Colonic mucosa (tissue), 4 donors: ENCODE data around the gene FAM234B. TPM values are rescaled to one million over a fixed set of nuclear protein-coding genes. Genes with fewer than 3 reads are reported as not detected.

Source experiments
- DNase-seq: peaks from one replicate; pipeline ENCODE4 v3.0.0-alpha.2; 2020
- H3K27ac ChIP-seq: fragments of 200-600 bp; one replicate; pipeline ENCODE4 v1.8.0; 2021
- H3K27me3 ChIP-seq: fragments of 200-600 bp; one replicate; pipeline ENCODE4 v1.8.0; 2021
- H3K36me3 ChIP-seq: fragments of 200-600 bp; one replicate; pipeline ENCODE4 v1.8.0; 2021
- H3K4me1 ChIP-seq: fragments of 200-600 bp; one replicate; pipeline ENCODE4 v1.8.0; 2021; ENCODE audit warnings: mild to moderate bottlenecking
- H3K4me3 ChIP-seq: fragments of 200-600 bp; one replicate; pipeline ENCODE4 v1.8.0; 2021
- H3K9ac ChIP-seq, 2 donors: one replicate each; pipeline ENCODE4 v1.7.0; 2013; ENCODE audit warnings: control low read depth in 2 of 2, low read depth in 2 of 2, low read length in 2 of 2
- H3K9me3 ChIP-seq: fragments of 200-600 bp; one replicate; pipeline ENCODE4 v1.8.0; 2021
- CTCF ChIP-seq: fragments of 200-600 bp; IDR thresholded peaks from one replicate; pipeline ENCODE4 v1.8.0; 2022; ENCODE audit warnings: antibody characterized with exemption, mild to moderate bottlenecking
- intact Hi-C: fragments of 100-400 bp; cut with DNase I; formaldehyde crosslinking; loops from one replicate; pipeline ENCODE4 v1.14.1; 2022
- total RNA-seq, 2 donors: library from RNA; stranded (reverse); fragmentation: NEBNext Ultra II Directional in 1 of 2; extraction: Animal tissue kit (Norgen Biotek cat#: 25700) in 1 of 2; gene quantifications; one replicate each; pipeline ENCODE4 v1.2.1, GENCODE V29; 2021
- donor health status: healthy.
- donor health status: DM: no; HTN: no; CAD: no.
- donor health status: DM: no; HTN: no; CAD: no.

The FAM234B gene
- total RNA-seq, 2 donors from 2014 or later = 1.5 to 2.0 TPM

GRCh38 chr12:13102461-13103195 lies 58.4 kb downstream of the FAM234B start:
- intact Hi-C loops = loop anchor here (5.0 kb wide), 1 partner anchor 95 kb away; the partner anchor contains the start of gene EMP1
- H3K4me1 ChIP-seq = peaks cover 24% of the 10 kb centered on the region
- no peaks in the 10 kb centered on the region for H3K27me3 ChIP-seq
- TF ChIP-seq CTCF = no peak
- H3K36me3 ChIP-seq = no peaks in the 10 kb centered on the region
- DNase-seq = no peak
- no peak overlapping the region for H3K4me3 ChIP-seq
- peak overlapping the region in 1 of 2 donors; percentile 69 for H3K9ac ChIP-seq
- no peaks in the 10 kb centered on the region for H3K9me3 ChIP-seq
- H3K27ac ChIP-seq = peak overlapping the region; percentile 82

- no peaks in the 10 kb centered on the region for H3K36me3 ChIP-seq
- intact Hi-C loops = loop anchor here (5.0 kb wide), 1 partner anchor 94 kb away; the partner anchor contains the start of gene EMP1
- peak within 1 kb of the TSS; percentile 82 for H3K27ac ChIP-seq
- H3K9ac ChIP-seq = no peak within 1 kb of the TSS
- no peaks in the 10 kb centered on the region for H3K9me3 ChIP-seq
- peaks cover 24% of the 10 kb centered on the region for H3K4me1 ChIP-seq
- no peak for DNase-seq
- H3K4me3 ChIP-seq = no peak within 1 kb of the TSS
- no peaks in the 10 kb centered on the region for H3K27me3 ChIP-seq
- TF ChIP-seq CTCF = no peak
Measured at GRCh38 chr12:13103391-13104033, 59.3 kb downstream of the FAM234B start, which contains the start of gene GSG1. TSS of gene GSG1 (minus strand) at chr12:13103667. CDS start at chr12:13103512, 155 bp downstream.

- Histone ChIP-seq H3K36me3 (no peaks in the 10 kb centered on the region), H3K27me3 (no peaks in the 10 kb centered on the region), H3K4me3 (no peak overlapping the region), H3K9ac (no peak overlapping the region), H3K9me3 (no peaks in the 10 kb centered on the region), H3K27ac (no peak overlapping the region), H3K4me1 (peaks cover 18% of the 10 kb centered on the region)
- no peak for TF ChIP-seq CTCF
- DNase-seq = no peak
- intact Hi-C loops = loop anchor here (5.0 kb wide), 1 partner anchor 93 kb away; the partner anchor contains the start of gene EMP1
Measured at GRCh38 chr12:13104409-13104808, 60.2 kb downstream of the FAM234B start.

GRCh38 chr12:13105781-13106180 lies 61.6 kb downstream of the FAM234B start:
- intact Hi-C loops = no loop called here
- Histone ChIP-seq H3K4me3 (no peak overlapping the region), H3K27ac (no peak overlapping the region), H3K9me3 (no peaks in the 10 kb centered on the region), H3K4me1 (peaks cover 12% of the 10 kb centered on the region), H3K36me3 (no peaks in the 10 kb centered on the region), H3K9ac (no peak overlapping the region), H3K27me3 (no peaks in the 10 kb centered on the region)
- DNase-seq = no peak
- no peak for TF ChIP-seq CTCF

- Histone ChIP-seq H3K27ac (no peak overlapping the region), H3K9ac (no peak overlapping the region), H3K36me3 (no peaks in the 10 kb centered on the region), H3K27me3 (no peaks in the 10 kb centered on the region), H3K4me1 (peaks cover 12% of the 10 kb centered on the region), H3K4me3 (no peak overlapping the region), H3K9me3 (no peaks in the 10 kb centered on the region)
- intact Hi-C loops = no loop called here
- no peak for TF ChIP-seq CTCF
- no peak for DNase-seq
Measured at GRCh38 chr12:13106666-13107065, 62.5 kb downstream of the FAM234B start.
